ENCODE data around the gene SPTBN1. TPM values are rescaled to one million over a fixed set of nuclear protein-coding genes. Genes with fewer than 3 reads are reported as not detected.

The SPTBN1 gene
- total and polyA plus RNA-seq, 2 of the 13 experiments (the other 11 are each of a cell fraction or from before 2014, with no cell fraction given) = 123 to 299 TPM

DNA sequence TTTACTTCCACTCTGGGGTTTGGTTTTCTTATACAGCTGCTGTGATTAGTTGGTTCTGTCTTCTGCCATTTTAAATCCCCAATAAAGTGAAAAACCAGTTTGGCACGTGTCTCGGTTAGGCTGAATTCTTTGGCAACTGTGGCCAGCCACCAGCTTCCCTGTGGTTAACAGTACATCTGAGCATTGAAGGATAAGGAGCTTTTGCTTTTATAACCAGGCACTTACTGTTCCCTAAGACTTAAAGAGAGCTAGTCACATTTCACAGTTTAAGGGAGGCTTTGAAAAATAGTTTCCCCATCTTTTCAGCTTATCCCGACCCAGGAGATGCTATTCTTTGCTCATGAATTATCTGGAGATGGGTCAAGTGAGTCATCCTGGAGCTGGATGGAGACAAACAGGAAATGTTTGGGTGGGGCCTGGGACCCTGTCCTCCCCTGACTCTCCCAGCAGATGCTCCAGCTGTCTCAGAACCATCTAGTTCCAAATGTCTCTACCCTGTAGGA is 210.1 kb downstream of the SPTBN1 start:
- H3K27ac ChIP-seq (ENCODE audit: extremely low read length, insufficient read depth, low read length) = peak overlapping the region; percentile 86
- H3K4me2 ChIP-seq (ENCODE audit: low read depth, low read length) = peak overlapping the region; percentile 52
- FAIRE-seq (no peak), DNase-seq (ENCODE audit: low spot score) (peak; percentile 37), ATAC-seq (peak; percentile 2; the same call in 1 of the 3 replicates)
- H3K9ac ChIP-seq (ENCODE audit: insufficient read depth, low read depth, low read length) = peak overlapping the region; percentile 4; the same call in 1 of the 2 replicates
- peaks cover 98% of the 10 kb centered on the region for H3K4me1 ChIP-seq (ENCODE audit: insufficient read depth, low read length)
- in situ Hi-C loops (cut with HindIII; ENCODE audit: extremely low pct_ligation_motif_present, low pct_unique_long_range_greater_than_20kb) (no loop called here), intact Hi-C loops (cut with micrococcal nuclease; ENCODE audit: unreplicated experiment) (loop anchor here (1.0 to 5.0 kb wide), 2 partner anchors 38 to 171 kb away; no protein-coding TSS in a partner anchor)
- H3K36me3 ChIP-seq (replicated peaks in 1 of 2; ENCODE audit: control insufficient read depth in 1 of 2, insufficient read depth in 2 of 2, low read length in 2 of 2) = peaks cover 30 to 86% of the 10 kb centered on the region in 2 experiments
- BruUV-seq (replicated peaks) = no TSS peak
- ChIA-PET POLR2A (interaction anchor here (1.2 to 2.3 kb wide), 9 partner anchors 9 to 172 kb away, joined by 3 to 7 read pairs (median 5); no protein-coding TSS in a partner anchor), CTCF (ENCODE audit: low intra/inter-chr PET ratio, low total read pairs) (interaction anchor here (2.1 kb wide), 1 partner anchor 38 kb away, joined by 11 read pairs; no protein-coding TSS in a partner anchor)
- no peaks in the 10 kb centered on the region for H3K9me3 ChIP-seq (ENCODE audit: low read length)
- 71% methylated on average over 3 of the region's 3 CpGs for WGBS (ENCODE audit: low lambda C conversion rate)
- no peak overlapping the region for H2AFZ ChIP-seq (ENCODE audit: low read length)
- 0 out of 2 replicates have a peak, but pooled peaks cover 7% of the 10 kb centered on the region for H4K20me1 ChIP-seq (ENCODE audit: insufficient read depth, low read length)
- H3K79me2 ChIP-seq (ENCODE audit: insufficient read depth, low read length) = no peaks in the 10 kb centered on the region
- H3K4me3 ChIP-seq (replicated peaks in 1 of 3; ENCODE audit: insufficient read depth in 1 of 3, low read depth in 2 of 3, low read length in 3 of 3) = no peak overlapping the region; a peak in 1 of 6 replicates
- TF ChIP-seq, protein P1, sequence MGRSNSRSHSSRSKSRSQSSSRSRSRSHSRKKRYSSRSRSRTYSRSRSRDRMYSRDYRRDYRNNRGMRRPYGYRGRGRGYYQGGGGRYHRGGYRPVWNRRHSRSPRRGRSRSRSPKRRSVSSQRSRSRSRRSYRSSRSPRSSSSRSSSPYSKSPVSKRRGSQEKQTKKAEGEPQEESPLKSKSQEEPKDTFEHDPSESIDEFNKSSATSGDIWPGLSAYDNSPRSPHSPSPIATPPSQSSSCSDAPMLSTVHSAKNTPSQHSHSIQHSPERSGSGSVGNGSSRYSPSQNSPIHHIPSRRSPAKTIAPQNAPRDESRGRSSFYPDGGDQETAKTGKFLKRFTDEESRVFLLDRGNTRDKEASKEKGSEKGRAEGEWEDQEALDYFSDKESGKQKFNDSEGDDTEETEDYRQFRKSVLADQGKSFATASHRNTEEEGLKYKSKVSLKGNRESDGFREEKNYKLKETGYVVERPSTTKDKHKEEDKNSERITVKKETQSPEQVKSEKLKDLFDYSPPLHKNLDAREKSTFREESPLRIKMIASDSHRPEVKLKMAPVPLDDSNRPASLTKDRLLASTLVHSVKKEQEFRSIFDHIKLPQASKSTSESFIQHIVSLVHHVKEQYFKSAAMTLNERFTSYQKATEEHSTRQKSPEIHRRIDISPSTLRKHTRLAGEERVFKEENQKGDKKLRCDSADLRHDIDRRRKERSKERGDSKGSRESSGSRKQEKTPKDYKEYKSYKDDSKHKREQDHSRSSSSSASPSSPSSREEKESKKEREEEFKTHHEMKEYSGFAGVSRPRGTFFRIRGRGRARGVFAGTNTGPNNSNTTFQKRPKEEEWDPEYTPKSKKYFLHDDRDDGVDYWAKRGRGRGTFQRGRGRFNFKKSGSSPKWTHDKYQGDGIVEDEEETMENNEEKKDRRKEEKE (IDR thresholded peaks at IDR 0.05) = no peak
- 0 out of 2 replicates have a peak, but pooled peaks have one; percentile 7 for TF ChIP-seq ZNF124 (CRISPR knock-in tag; IDR thresholded peaks at IDR 0.05)
- TF ChIP-seq, protein P2, sequence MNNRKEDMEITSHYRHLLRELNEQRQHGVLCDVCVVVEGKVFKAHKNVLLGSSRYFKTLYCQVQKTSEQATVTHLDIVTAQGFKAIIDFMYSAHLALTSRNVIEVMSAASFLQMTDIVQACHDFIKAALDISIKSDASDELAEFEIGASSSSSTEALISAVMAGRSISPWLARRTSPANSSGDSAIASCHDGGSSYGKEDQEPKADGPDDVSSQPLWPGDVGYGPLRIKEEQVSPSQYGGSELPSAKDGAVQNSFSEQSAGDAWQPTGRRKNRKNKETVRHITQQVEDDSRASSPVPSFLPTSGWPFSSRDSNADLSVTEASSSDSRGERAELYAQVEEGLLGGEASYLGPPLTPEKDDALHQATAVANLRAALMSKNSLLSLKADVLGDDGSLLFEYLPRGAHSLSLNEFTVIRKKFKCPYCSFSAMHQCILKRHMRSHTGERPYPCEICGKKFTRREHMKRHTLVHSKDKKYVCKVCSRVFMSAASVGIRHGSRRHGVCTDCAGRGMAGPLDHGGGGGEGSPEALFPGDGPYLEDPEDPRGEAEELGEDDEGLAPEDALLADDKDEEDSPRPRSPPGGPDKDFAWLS (CRISPR knock-in tag; IDR thresholded peaks at IDR 0.05; ENCODE audit: borderline replicate concordance) = 0 out of 2 replicates have a peak, but pooled peaks have one; percentile 5
- no peak for TF ChIP-seq SMYD3 (CRISPR knock-in tag; IDR thresholded peaks at IDR 0.05)
- no peak for TF ChIP-seq GPN1 (CRISPR knock-in tag; IDR thresholded peaks at IDR 0.05; ENCODE audit: borderline replicate concordance)
- 0 out of 2 replicates have a peak, but pooled peaks have one; percentile 17 for TF ChIP-seq ZNF552 (CRISPR knock-in tag; IDR thresholded peaks at IDR 0.05; ENCODE audit: borderline replicate concordance)
- TF ChIP-seq ZMYM4 (CRISPR knock-in tag; IDR thresholded peaks at IDR 0.05) = no peak
- TF ChIP-seq ATF1 (CRISPR knock-in tag; IDR thresholded peaks at IDR 0.05) = 0 out of 2 replicates have a peak, but pooled peaks have one; percentile 19
- 0 out of 2 replicates have a peak, but pooled peaks have one; percentile 35 for TF ChIP-seq ZNF567 (CRISPR knock-in tag; IDR thresholded peaks at IDR 0.05; ENCODE audit: borderline replicate concordance)
- TF ChIP-seq FOSL2 (CRISPR knock-in tag; IDR thresholded peaks at IDR 0.05) = peak; percentile 79
- TF ChIP-seq GATA4 (IDR thresholded peaks at IDR 0.05; ENCODE audit: borderline replicate concordance, low read depth) = 0 out of 2 replicates have a peak, but pooled peaks have one; percentile 31
- TF ChIP-seq, protein P3, sequence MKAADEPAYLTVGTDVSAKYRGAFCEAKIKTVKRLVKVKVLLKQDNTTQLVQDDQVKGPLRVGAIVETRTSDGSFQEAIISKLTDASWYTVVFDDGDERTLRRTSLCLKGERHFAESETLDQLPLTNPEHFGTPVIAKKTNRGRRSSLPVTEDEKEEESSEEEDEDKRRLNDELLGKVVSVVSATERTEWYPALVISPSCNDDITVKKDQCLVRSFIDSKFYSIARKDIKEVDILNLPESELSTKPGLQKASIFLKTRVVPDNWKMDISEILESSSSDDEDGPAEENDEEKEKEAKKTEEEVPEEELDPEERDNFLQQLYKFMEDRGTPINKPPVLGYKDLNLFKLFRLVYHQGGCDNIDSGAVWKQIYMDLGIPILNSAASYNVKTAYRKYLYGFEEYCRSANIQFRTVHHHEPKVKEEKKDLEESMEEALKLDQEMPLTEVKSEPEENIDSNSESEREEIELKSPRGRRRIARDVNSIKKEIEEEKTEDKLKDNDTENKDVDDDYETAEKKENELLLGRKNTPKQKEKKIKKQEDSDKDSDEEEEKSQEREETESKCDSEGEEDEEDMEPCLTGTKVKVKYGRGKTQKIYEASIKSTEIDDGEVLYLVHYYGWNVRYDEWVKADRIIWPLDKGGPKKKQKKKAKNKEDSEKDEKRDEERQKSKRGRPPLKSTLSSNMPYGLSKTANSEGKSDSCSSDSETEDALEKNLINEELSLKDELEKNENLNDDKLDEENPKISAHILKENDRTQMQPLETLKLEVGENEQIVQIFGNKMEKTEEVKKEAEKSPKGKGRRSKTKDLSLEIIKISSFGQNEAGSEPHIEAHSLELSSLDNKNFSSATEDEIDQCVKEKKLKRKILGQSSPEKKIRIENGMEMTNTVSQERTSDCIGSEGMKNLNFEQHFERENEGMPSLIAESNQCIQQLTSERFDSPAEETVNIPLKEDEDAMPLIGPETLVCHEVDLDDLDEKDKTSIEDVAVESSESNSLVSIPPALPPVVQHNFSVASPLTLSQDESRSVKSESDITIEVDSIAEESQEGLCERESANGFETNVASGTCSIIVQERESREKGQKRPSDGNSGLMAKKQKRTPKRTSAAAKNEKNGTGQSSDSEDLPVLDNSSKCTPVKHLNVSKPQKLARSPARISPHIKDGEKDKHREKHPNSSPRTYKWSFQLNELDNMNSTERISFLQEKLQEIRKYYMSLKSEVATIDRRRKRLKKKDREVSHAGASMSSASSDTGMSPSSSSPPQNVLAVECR (CRISPR knock-in tag; IDR thresholded peaks at IDR 0.05; ENCODE audit: borderline replicate concordance) = 0 out of 2 replicates have a peak, but pooled peaks have one; percentile 9
- 0 out of 2 replicates have a peak, but pooled peaks have one; percentile 19 for TF ChIP-seq ZSCAN29 (CRISPR knock-in tag; conservative IDR thresholded peaks at IDR 0.05)
- H3K27me3 ChIP-seq (ENCODE audit: control insufficient read depth in 1 of 2, insufficient read depth in 2 of 2, low read length in 2 of 2) = no peaks in the 10 kb centered on the region
